HG02852 (cell line): Measurements from ENCODE around the gene PCYT2.
"Not testable (repeated sequence)": the region's sequence is repeated elsewhere in the genome, so short reads cannot be mapped to it uniquely, and the experiment has no call there.

Source experiments
- ATAC-seq: cut with Tn5 transposase; IDR thresholded peaks from one replicate; pipeline ENCODE4 v1.9.1; 2021; ENCODE audit warnings: mild to moderate bottlenecking, moderate library complexity; ENCODE audit not compliant: unreplicated experiment

Gene PCYT2

GRCh38 chr17:81927653-81928543, 16.7 kb upstream of the PCYT2 start, which contains the start of gene MAFG:
Gene MAFG (minus strand): TSS chr17:81927735. CDS start chr17:81923185, 4,550 bp downstream.
- peak; percentile 52 for ATAC-seq

- ATAC-seq, result peak; percentile 16
These were observed 16.0 kb upstream of the PCYT2 start for GRCh38 chr17:81927152-81927652.

GRCh38 chr17:81926451-81927151, 15.4 kb upstream of the PCYT2 start:
- peak; percentile 18 for ATAC-seq

- no peak for ATAC-seq
These were observed 14.8 kb upstream of the PCYT2 start for GRCh38 chr17:81925860-81926450.

DNA sequence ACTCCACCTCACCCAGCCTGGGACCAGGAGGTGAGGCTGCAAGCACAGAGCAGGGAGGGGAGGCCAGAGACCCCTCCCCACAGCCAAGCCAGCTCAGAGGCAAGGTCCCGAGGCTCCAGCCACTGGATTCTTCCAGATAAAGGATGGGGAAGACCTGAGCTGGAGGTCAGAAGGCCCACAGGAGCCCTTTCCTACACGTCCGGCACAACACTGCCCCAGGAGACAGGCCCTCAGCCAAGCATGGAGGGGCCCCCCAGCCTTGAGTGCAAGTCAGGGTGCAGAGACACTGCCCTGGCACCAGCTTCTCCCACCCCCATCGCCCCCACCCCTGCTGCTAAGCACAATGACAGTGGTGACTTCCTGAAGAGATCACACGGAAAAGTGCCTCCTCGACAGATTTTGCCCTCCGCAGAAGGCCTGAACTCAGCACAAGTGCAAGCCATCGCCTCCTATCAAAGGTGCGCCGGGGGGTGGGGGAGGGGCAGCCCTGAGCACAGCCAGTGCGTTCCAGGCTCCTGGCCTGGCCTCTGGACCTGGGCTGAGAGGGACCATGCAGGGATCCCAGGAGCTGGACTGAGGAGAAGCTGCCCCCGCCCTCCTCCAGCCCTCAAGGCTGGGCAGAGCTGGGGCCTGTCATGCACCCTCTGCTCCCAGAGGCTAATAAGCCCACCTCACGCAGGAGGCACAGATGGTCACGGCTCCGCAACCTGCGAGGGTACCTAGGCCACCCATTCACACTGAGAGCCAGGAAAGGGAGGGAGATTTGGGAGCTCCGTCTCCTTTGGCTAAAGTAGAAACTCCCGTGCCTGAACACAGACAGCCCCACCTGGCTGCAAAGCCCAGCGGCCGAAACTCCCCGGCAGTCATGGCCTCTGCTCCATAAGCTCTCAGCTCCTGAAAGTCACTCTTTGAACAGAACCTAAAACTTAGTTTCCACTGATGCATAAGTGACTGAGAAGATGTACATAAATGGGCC, 13.6 kb upstream of the PCYT2 start:
- ATAC-seq, result no peak

DNA sequence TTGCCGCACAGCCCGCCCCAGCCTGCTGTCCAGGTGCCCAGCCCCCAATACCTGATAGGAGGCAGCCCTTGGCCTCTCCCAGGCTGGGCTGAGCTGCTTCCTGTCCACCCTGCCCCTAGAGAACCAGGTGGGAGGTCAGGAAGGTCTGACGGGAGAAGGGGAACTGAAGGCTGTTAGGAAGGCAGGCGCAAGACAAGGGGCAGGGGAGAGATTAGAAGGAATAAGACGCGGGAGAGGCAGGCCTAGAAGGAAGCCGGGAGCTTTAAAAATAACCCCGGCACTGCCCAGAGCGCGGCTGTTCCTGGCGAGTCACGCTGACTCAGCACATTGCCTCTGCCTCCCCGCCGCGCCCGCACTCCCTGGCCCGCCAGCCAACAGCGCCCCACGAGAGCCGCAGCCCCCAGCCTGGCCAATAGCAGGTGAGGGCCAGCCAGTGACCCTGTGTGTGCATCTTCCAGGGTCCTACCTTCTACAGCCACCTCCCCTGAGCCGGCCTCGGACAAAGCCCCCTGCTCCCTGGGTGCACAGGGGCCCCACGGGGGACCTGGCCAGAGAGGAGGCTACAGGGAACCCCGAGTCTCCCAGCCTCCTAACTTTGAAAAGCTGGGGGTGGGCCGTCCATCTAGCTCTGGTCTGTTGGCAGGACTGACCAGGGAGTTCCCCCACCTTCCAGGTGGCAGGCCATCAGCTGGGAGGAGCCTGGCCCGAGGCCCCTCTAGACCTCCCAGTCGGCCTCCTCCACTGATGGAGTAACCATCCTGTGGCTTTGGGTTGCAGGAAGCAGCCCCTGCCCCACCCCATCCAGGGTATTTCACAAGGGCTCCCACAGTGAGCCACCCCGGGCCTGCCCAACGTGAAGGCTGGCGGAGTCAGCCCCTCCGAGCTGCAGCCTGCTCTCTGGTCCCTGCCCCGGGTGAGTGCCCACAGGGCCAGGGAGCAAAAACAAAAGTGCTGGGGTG, 12.4 kb upstream of the PCYT2 start:
- ATAC-seq, result no peak

- no peak for ATAC-seq
These were observed 11.5 kb upstream of the PCYT2 start for GRCh38 chr17:81922566-81923301.

- ATAC-seq, result no peak
These were observed 10.9 kb upstream of the PCYT2 start for GRCh38 chr17:81921996-81922565.

GRCh38 chr17:81921537-81921862, 10.3 kb upstream of the PCYT2 start:
- ATAC-seq, result no peak

GRCh38 chr17:81920612-81921536, 9.7 kb upstream of the PCYT2 start:
- ATAC-seq, result no peak

GRCh38 chr17:81918832-81919545, 7.8 kb upstream of the PCYT2 start:
- ATAC-seq, result no peak

DNA sequence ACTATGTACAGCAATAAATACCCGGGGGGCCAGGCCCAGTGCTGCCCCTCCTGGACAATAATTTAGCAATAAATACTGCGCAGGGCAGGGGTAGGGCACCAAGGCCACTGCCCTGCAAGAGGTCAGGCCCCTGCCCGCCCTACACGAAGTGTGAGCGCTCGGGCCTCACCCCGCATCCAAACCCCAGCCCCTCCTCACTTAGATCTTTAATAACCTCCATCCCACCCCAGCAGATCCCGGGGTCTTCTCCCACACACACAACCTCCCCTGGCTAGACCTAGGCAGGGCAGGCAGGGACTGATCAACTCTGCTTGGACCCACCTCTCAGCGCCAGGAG, 7.1 kb upstream of the PCYT2 start:
- ATAC-seq, result not testable (repeated sequence)

GRCh38 chr17:81917565-81918332, 6.5 kb upstream of the PCYT2 start, which contains the start of gene SIRT7:
Gene SIRT7 (minus strand): TSS chr17:81918176. CDS start chr17:81918131, 45 bp downstream.
- ATAC-seq, result no peak

- ATAC-seq, result no peak
These were observed 5.2 kb upstream of the PCYT2 start for GRCh38 chr17:81916234-81917001.

DNA sequence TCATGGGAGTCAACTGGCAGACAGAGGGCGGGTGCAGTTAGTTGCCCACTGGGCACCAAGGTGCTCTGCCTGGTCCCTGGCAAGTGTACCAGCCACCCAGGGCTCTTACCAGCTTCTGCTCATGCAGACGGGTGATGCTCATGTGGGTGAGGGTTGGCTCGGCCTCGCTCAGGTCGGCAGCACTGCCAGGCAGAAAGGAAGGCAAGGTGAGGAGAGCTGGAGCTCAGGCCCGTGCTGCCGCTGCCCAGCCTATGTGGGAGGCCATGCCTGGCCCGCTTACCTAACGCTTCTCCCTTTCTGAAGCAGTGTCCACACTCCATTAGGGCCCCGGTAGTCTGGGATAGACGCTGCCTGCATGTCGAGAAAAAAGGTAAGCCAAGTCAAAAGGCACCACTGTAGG, 4.1 kb upstream of the PCYT2 start:
- ATAC-seq, result no peak
